HL-60 (cell line): Measurements from ENCODE around the gene NR5A2.

Experiments
- DNase-seq, 2 experiments: peaks; one replicate each; pipeline ENCODE4 v3.0.0-alpha.2; 2010 to 2020; ENCODE audit warnings: low read depth in 1 of 2, low spot score in 1 of 2
- H3K27ac ChIP-seq: fragments of 250-450 bp; sonication (Bioruptor Pico); replicated peaks from 2 replicates; pipeline ENCODE4 v1.5.1; 2020; ENCODE audit warnings: mild to moderate bottlenecking, moderate library complexity
- H3K27me3 ChIP-seq: fragments of 250-450 bp; sonication (Bioruptor Pico); 2 replicates; pipeline ENCODE4 v1.5.1; 2021; ENCODE audit warnings: mild to moderate bottlenecking, moderate library complexity; ENCODE audit not compliant: insufficient read depth, poor library complexity, severe bottlenecking
- H3K4me3 ChIP-seq: replicated peaks from 2 replicates; pipeline ENCODE4 v1.5.1; 2011; ENCODE audit warnings: mild to moderate bottlenecking, control low read depth, low read length; ENCODE audit not compliant: insufficient read depth
- CTCF ChIP-seq: IDR thresholded peaks from one replicate; pipeline ENCODE4 v1.5.1; 2011; ENCODE audit warnings: low read length, control low read depth, inconsistent platforms; ENCODE audit not compliant: insufficient read depth
- GABPA ChIP-seq: IDR thresholded peaks from 2 replicates; pipeline ENCODE4 v1.6.1; 2012; ENCODE audit warnings: low read depth
- POLR2AphosphoS5 ChIP-seq: IDR thresholded peaks from 2 replicates; pipeline ENCODE4 v1.6.1; 2012; ENCODE audit warnings: low read depth
- SPI1 ChIP-seq: IDR thresholded peaks from 2 replicates; pipeline ENCODE4 v1.6.1; 2012; ENCODE audit warnings: low read depth, mild to moderate bottlenecking, borderline replicate concordance
- TF ChIP-seq, protein P1 (sequence below): IDR thresholded peaks from 2 replicates; pipeline ENCODE4 v1.6.1; 2012; ENCODE audit warnings: low read depth; ENCODE audit not compliant: insufficient replicate concordance

The NR5A2 gene

GRCh38 chr1:200178340-200178739 lies 150.8 kb downstream of the NR5A2 start:
- Histone ChIP-seq H3K4me3 (no peak overlapping the region), H3K27me3 (no peaks in the 10 kb centered on the region), H3K27ac (no peak overlapping the region)
- no peak for TF ChIP-seq SPI1
- TF ChIP-seq POLR2AphosphoS5, result no peak
- TF ChIP-seq, protein P1, sequence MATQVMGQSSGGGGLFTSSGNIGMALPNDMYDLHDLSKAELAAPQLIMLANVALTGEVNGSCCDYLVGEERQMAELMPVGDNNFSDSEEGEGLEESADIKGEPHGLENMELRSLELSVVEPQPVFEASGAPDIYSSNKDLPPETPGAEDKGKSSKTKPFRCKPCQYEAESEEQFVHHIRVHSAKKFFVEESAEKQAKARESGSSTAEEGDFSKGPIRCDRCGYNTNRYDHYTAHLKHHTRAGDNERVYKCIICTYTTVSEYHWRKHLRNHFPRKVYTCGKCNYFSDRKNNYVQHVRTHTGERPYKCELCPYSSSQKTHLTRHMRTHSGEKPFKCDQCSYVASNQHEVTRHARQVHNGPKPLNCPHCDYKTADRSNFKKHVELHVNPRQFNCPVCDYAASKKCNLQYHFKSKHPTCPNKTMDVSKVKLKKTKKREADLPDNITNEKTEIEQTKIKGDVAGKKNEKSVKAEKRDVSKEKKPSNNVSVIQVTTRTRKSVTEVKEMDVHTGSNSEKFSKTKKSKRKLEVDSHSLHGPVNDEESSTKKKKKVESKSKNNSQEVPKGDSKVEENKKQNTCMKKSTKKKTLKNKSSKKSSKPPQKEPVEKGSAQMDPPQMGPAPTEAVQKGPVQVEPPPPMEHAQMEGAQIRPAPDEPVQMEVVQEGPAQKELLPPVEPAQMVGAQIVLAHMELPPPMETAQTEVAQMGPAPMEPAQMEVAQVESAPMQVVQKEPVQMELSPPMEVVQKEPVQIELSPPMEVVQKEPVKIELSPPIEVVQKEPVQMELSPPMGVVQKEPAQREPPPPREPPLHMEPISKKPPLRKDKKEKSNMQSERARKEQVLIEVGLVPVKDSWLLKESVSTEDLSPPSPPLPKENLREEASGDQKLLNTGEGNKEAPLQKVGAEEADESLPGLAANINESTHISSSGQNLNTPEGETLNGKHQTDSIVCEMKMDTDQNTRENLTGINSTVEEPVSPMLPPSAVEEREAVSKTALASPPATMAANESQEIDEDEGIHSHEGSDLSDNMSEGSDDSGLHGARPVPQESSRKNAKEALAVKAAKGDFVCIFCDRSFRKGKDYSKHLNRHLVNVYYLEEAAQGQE, result no peak
- no peak for TF ChIP-seq CTCF
- TF ChIP-seq GABPA, result no peak
- no peak for DNase-seq

- Histone ChIP-seq H3K27me3 (no peaks in the 10 kb centered on the region), H3K4me3 (no peak overlapping the region), H3K27ac (no peak overlapping the region)
- no peak for DNase-seq
- no peak for TF ChIP-seq POLR2AphosphoS5
- no peak for TF ChIP-seq GABPA
- TF ChIP-seq CTCF, result no peak
- TF ChIP-seq, protein P1, result no peak
- TF ChIP-seq SPI1, result no peak
Measured at GRCh38 chr1:200179126-200179780, 151.7 kb downstream of the NR5A2 start.

DNA sequence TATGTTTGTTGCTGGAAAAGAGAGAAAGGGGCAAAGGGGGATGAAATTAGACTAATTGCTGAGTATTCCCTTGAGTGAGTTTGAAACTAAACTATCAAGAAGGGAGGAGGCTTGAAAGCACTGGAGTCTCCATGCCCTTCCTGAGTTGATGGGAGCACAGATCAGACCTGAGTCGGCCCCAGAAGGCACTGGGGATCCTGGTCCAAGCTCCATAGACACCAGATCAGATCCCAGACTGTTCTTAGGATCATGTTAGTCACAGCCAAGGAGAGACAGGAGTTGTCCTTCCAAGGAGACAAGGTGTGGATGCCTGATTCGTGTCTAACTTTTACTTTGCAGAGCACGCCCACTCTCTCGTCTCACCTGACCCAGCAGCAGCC lies 152.3 kb downstream of the NR5A2 start:
- no peak for DNase-seq
- Histone ChIP-seq H3K27ac (no peak overlapping the region), H3K27me3 (no peaks in the 10 kb centered on the region), H3K4me3 (no peak overlapping the region)
- TF ChIP-seq POLR2AphosphoS5 (no peak), CTCF (no peak), SPI1 (no peak), GABPA (no peak)
- TF ChIP-seq, protein P1, result no peak
